HCT116 (cell line): Measurements from ENCODE around the gene DAAM2.

Experiments used
- CTCF ChIP-seq, 3 experiments: fragments of 200-600 bp in 1 of 3; sonication (generic) in 1 of 3; IDR thresholded peaks in 2 of 3; conservative IDR thresholded peaks in 1 of 3; 2 replicates each; pipeline ENCODE4 v1.5.1; 2012 to 2017; ENCODE audit warnings: low read depth in 2 of 3, low read length in 2 of 3, antibody characterized with exemption in 1 of 3, borderline replicate concordance in 1 of 3, control low read depth in 1 of 3, mild to moderate bottlenecking in 1 of 3, mixed read lengths in 1 of 3, mixed run types in 1 of 3, moderate library complexity in 1 of 3; ENCODE audit not compliant: insufficient read depth in 1 of 3
- ELF1 ChIP-seq: IDR thresholded peaks from 2 replicates; pipeline ENCODE4 v1.6.1; 2012; ENCODE audit warnings: low read depth, borderline replicate concordance
- EZH2 ChIP-seq: fragments of 200-600 bp; sonication (generic); IDR thresholded peaks from 2 replicates; pipeline ENCODE4 v1.6.1; 2017; ENCODE audit warnings: antibody characterized with exemption, mixed run types
- EZH2phosphoT487 ChIP-seq: fragments of 200-600 bp; IDR thresholded peaks from 2 replicates; pipeline ENCODE4 v1.6.1; 2018; ENCODE audit warnings: antibody characterized with exemption, borderline replicate concordance
- JUND ChIP-seq: IDR thresholded peaks from 2 replicates; pipeline ENCODE4 v1.6.1; 2012
- POLR2A ChIP-seq: IDR thresholded peaks from 2 replicates; pipeline ENCODE4 v1.7.0; 2011; ENCODE audit warnings: borderline replicate concordance; ENCODE audit not compliant: insufficient read depth, insufficient read length; ENCODE audit errors: extremely low read depth
- POLR2AphosphoS5 ChIP-seq: IDR thresholded peaks from 2 replicates; pipeline ENCODE4 v1.6.1; 2011; ENCODE audit warnings: mild to moderate bottlenecking, low read depth, low read length, moderate library complexity
- RAD21 ChIP-seq: IDR thresholded peaks from 2 replicates; pipeline ENCODE4 v1.6.1; 2012; ENCODE audit warnings: low read depth, mild to moderate bottlenecking
- YY1 ChIP-seq: IDR thresholded peaks from 2 replicates; pipeline ENCODE4 v1.6.1; 2011; ENCODE audit warnings: low read length, low read depth, moderate library complexity, mild to moderate bottlenecking; ENCODE audit not compliant: insufficient replicate concordance; ENCODE audit errors: extremely low read depth
- ZBTB33 ChIP-seq: IDR thresholded peaks from 2 replicates; pipeline ENCODE4 v1.6.1; 2011; ENCODE audit warnings: mild to moderate bottlenecking, low read length, moderate library complexity; ENCODE audit not compliant: insufficient replicate concordance; ENCODE audit errors: extremely low read depth
- ZNF274 ChIP-seq: fragments of 200-500 bp; sonication (Bioruptor generic); IDR thresholded peaks from 2 replicates; pipeline ENCODE4 v1.6.1; 2014; ENCODE audit warnings: mild to moderate bottlenecking, low read depth, low read length, inconsistent platforms
- TF ChIP-seq, protein P1 (sequence below): IDR thresholded peaks from 2 replicates; pipeline ENCODE4 v1.6.1; 2012; ENCODE audit warnings: low read depth
- TF ChIP-seq, protein P2 (sequence below): IDR thresholded peaks from 2 replicates; pipeline ENCODE4 v1.6.1; 2012
- TF ChIP-seq, protein P3 (sequence below): IDR thresholded peaks from 2 replicates; pipeline ENCODE4 v1.6.1; 2012

GRCh38 chr6:39908838-39909583 lies 116.8 kb downstream of the DAAM2 start:
- no peak for TF ChIP-seq CTCF (IDR thresholded peaks at IDR 0.05 in 2 of 3, conservative IDR thresholded peaks at IDR 0.05 in 1 of 3; ENCODE audit: borderline replicate concordance in 1 of 3, insufficient read depth in 1 of 3, low read depth in 2 of 3, low read length in 2 of 3)
- TF ChIP-seq ELF1: no peak
- TF ChIP-seq YY1: no peak
- TF ChIP-seq POLR2A: no peak
- no peak for TF ChIP-seq EZH2
- no peak for TF ChIP-seq EZH2phosphoT487
- no peak for TF ChIP-seq RAD21
- TF ChIP-seq ZBTB33: no peak
- TF ChIP-seq ZNF274: no peak
- TF ChIP-seq, protein P1, sequence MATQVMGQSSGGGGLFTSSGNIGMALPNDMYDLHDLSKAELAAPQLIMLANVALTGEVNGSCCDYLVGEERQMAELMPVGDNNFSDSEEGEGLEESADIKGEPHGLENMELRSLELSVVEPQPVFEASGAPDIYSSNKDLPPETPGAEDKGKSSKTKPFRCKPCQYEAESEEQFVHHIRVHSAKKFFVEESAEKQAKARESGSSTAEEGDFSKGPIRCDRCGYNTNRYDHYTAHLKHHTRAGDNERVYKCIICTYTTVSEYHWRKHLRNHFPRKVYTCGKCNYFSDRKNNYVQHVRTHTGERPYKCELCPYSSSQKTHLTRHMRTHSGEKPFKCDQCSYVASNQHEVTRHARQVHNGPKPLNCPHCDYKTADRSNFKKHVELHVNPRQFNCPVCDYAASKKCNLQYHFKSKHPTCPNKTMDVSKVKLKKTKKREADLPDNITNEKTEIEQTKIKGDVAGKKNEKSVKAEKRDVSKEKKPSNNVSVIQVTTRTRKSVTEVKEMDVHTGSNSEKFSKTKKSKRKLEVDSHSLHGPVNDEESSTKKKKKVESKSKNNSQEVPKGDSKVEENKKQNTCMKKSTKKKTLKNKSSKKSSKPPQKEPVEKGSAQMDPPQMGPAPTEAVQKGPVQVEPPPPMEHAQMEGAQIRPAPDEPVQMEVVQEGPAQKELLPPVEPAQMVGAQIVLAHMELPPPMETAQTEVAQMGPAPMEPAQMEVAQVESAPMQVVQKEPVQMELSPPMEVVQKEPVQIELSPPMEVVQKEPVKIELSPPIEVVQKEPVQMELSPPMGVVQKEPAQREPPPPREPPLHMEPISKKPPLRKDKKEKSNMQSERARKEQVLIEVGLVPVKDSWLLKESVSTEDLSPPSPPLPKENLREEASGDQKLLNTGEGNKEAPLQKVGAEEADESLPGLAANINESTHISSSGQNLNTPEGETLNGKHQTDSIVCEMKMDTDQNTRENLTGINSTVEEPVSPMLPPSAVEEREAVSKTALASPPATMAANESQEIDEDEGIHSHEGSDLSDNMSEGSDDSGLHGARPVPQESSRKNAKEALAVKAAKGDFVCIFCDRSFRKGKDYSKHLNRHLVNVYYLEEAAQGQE: no peak
- no peak for TF ChIP-seq JUND
- TF ChIP-seq, protein P2, sequence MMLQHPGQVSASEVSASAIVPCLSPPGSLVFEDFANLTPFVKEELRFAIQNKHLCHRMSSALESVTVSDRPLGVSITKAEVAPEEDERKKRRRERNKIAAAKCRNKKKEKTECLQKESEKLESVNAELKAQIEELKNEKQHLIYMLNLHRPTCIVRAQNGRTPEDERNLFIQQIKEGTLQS: no peak
- no peak for TF ChIP-seq POLR2AphosphoS5
- TF ChIP-seq, protein P3, sequence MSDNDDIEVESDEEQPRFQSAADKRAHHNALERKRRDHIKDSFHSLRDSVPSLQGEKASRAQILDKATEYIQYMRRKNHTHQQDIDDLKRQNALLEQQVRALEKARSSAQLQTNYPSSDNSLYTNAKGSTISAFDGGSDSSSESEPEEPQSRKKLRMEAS: no peak
